Activated CD4-positive, alpha-beta T cell treated with anti-CD3 and anti-CD28 coated beads, Interleukin-2, amount 50 U/mL, for 1 hour (primary cell): ENCODE measurements around the gene KRTAP10-9.
"Not testable (repeated sequence)": the region's sequence is repeated elsewhere in the genome, so short reads cannot be mapped to it uniquely, and the experiment has no call there.

ENCODE experiments used
- DNase-seq: peaks from one replicate; pipeline ENCODE4 v3.0.0-alpha.2; 2020

Gene KRTAP10-9

GRCh38 chr21:44644878-44645277, 18.0 kb downstream of the KRTAP10-9 start:
- no peak for DNase-seq

GRCh38 chr21:44646366-44647221, 19.7 kb downstream of the KRTAP10-9 start, which contains the start of gene KRTAP10-11:
KRTAP10-11 (plus strand) TSS chr21:44646414; CDS start chr21:44646459, 45 bp downstream.
- not testable (repeated sequence) for DNase-seq

- no peak for DNase-seq
Observed at GRCh38 chr21:44647222-44647552, 20.3 kb downstream of the KRTAP10-9 start.

DNA sequence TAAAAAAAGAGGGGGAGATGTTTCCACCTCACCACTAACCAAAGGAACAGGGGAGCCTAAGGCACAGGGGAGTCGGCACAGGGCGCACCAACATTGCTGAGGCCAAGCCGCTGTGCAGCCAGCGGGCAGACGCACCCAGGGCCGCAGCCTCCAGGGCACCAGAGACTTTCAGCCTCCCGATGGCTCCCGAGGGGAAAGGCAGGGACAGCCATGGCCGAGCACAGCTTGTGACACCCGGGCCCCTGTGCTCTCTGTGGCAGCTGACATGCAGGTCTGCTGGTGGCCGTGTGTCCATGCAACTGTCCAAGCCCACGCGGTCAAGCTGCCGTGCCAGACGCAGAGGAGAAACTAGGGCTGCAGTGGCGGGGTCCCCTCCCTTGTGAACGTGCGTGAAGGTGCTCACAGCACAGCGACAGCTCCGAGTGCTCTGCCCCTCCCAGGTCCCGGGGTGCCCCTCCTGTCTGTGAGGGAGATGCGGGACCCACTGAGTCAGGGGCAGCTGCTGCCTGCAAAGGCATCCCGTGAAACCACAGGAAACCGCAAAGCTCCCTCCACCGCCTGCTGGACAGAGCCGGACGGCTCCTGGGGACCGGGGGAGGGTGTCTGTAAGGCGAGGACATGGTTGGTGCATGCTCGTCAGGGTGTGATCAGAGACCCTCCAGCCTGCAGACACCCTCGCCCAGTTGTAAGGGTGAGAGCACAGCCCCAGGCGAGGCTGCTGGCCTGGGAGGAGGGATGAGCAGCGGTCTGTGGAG, 21.8 kb downstream of the KRTAP10-9 start:
- no peak for DNase-seq

- DNase-seq: no peak
Observed at GRCh38 chr21:44649521-44650100, 22.7 kb downstream of the KRTAP10-9 start.

DNA sequence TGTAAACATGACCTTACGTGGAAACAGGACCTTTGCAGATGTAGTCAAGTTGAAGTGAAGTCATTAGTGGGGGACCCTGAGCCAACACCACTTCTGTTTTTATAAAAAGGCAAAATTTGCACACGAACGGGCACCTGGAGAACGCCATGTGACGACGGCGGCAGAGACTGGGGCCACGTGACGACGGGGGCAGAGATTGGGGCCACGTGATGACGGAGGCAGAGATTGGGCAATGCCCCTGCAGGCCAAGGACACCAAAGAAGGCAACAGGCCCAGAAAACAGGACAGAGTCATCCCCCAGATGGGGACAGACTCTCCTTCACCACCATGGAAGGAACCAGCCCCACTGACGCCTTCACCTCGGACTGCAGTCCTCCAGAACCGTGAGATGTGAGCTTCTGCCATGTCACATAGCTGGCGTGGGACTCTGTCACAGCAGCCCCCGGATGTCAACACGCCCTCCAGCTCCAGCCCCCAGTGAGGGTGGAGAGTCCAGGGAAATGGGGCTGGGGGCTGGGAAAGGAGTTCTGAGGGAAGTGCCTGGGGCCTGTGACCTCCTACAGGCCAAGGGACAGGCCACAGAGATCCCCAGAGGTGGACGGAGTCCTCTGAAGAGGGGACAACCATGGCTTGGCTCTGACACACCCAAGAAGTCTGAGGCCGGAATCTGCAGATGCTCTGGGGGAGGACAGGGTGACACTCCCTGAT, 23.5 kb downstream of the KRTAP10-9 start:
- DNase-seq: no peak

- DNase-seq: no peak
Observed at GRCh38 chr21:44650973-44651675, 24.2 kb downstream of the KRTAP10-9 start.

DNA sequence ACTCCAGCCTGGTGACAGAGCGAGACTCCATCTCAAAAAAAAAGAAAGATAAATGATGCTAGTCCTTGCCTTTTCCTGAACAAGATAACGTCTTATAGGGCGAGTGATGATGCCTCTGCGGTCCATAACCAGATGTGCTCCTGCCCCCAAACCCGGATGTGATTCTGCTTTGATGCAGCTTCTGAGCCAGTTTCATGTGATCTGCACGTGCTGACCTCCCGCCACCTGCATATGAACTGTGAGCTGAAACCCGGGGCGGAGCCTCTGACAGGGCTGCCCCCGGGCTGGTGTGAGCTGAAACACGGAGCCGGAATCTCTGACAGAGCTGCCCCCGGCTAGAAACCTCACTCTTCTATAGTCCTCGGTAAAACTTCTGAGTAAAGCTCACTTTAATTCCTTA, 26.2 kb downstream of the KRTAP10-9 start:
- no peak for DNase-seq

DNA sequence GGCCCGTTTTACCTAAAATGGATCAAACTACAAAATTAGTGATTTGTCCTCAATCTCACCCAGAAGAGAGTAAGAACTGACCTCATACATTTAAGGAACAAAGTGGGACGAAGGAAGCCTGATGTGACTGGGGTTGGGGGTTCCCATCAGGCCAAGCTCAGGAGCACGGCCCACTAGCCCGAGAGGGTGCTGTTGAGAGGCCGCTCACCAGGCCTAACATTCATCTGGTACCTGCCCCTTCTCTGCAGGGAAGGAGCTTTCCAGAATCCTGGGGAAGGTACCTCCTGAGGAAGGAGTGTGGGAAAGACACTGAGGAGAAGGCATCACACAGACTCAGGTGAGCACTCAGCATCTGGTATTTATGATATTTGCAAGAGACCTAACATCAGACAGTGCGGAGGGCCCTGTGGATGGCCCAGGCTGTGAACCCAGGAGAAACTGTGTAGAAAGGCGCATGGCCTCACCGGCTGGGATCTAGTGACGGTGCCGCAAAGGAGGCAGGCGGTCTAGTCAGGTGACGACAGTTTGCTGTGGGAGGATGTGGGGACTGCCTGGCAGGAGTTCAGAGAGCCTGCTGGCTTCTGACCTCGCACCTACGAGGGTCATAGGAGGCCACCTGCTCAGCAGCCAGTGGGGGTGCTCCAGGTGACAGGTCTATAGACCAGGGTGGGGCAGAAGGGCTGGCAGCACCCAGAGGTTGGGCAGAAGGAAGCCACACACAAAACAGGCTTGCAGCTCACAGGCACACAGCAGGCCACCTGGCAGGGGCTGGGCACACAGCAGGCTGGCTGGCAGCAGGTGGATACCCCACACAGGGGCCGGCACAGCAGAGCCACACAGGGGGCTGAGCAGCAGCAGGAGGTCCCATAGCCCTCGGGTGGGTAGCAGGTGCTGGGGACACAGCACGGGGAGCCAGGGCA, 27.0 kb downstream of the KRTAP10-9 start:
- peak; percentile 67 for DNase-seq

DNA sequence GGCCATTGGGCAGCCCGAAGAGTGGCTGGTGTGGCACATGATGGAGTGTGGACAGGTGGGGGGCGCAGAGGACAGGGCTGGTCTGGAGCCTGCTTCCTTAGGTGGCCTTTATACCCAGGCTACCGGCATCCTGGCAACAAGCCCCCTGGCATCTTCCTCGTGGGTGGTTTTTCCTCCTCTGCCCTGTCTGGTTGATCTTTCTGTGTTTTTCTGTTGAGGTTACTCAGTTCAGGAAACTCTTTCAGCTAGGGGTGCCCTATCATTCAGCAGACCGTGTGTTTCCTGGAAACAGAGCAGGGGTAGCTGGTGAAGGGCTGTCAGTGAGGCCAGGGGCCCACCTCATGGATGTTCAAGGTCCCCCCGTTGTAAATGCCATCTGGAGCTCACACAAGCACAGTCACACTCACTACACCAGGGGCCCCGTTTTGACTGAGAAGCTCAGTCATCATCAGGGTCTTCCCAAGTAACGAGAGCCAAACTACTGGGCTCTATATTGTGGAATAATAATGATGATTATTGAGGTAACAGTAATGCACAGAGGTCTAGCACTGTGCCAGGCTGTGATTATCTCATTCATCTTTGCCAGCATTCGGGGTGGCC, 27.8 kb downstream of the KRTAP10-9 start, which contains the start of gene KRTAP12-4:
TSS of gene KRTAP12-4 (minus strand) at position 84 of the 600 bp plus-strand sequence. CDS start at position 39, 45 bp downstream.
- no peak for DNase-seq

- no peak for DNase-seq
Observed at GRCh38 chr21:44656868-44657267, 30.0 kb downstream of the KRTAP10-9 start.

GRCh38 chr21:44657635-44658540, 31.0 kb downstream of the KRTAP10-9 start, which contains the start of gene KRTAP12-3:
KRTAP12-3 (plus strand) TSS chr21:44657932; CDS start chr21:44657980, 48 bp downstream.
- DNase-seq: peak; percentile 64

DNA sequence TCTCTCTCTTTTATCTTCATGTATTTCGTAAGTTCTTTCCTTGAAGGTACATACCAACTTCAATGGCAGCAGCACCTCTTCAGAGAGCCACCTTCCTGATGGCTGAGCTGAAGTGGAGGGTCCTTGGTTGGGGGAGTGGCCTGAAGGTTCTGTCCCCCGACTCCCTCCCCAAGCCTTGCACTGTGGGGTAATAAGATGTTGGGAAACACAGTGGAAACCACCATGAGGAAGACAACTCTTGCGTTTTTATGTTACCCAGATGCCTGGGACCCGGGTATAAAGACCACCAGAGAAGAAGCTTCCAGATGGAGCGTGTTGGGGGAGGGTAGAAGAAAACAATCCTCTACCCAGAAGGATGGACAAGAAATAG, 31.6 kb downstream of the KRTAP10-9 start:
- DNase-seq: no peak

GRCh38 chr21:44658913-44659595, 32.2 kb downstream of the KRTAP10-9 start:
- DNase-seq: no peak

GRCh38 chr21:44661567-44661966, 34.7 kb downstream of the KRTAP10-9 start:
- not testable (repeated sequence) for DNase-seq

DNA sequence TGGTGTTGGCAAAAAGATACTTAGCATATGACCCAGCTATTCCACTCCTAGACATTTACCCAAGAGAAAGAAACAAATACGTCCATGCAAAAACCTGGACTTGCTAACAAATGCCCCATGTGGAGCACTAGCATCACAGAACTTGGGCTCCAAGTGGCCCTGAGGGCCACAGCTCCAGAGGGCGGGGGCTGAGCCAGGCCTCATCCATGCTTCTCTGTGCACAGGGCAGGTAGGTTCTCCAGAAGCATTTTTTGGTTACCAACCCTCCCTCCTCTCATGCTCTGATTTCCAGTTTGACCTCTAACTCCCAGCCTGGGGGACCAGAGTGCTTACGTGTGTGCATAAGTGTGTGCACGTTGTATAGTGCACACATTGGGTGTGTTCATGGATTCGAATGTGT, 37.8 kb downstream of the KRTAP10-9 start:
- no peak for DNase-seq

DNA sequence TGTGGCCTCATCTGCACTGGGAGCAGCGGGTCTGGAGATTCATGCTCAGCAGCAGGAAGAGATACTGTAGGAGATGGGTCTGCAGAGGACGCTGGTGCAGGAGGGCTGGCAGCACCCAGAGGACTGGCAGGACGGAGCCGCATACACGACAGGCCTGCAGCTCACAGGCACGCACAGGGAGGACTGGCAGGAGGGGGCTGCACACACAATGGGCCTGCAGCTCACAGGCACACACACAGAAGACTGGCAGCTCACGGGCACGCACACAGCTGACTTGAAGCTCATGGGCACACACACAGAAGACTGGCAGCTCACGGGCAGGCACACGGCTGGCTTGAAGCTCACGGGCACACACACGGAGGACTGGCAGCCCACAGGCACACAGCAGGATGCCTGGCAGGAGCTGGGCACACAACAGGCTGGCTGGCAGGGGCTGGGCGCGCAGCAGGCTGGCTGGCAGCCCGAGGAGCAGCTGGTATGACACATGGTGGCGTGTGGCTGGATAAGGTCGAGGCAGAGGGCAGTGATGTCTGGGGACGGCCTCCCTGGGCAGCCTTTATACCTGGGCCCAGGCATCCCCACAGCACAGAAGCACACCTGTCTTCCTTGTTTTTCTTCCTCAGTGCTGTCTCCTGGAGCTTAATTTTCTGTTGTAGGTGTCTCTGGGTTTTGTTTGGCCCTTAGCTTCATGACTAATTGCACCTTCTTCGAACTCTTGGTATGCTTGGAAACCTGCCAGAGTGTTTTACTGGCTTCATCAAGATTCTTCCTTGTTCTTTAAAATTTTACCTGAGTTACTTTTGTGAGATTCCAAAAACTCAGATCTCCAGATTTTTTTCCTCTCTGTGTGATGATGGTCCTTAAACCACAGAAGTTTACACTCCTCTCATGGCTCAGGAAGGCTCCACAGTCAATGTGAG, 39.8 kb downstream of the KRTAP10-9 start, which contains the start of gene KRTAP12-2:
TSS of gene KRTAP12-2 (minus strand) at position 527 of the 920 bp plus-strand sequence. CDS start at position 486, 41 bp downstream.
- DNase-seq: no peak

DNA sequence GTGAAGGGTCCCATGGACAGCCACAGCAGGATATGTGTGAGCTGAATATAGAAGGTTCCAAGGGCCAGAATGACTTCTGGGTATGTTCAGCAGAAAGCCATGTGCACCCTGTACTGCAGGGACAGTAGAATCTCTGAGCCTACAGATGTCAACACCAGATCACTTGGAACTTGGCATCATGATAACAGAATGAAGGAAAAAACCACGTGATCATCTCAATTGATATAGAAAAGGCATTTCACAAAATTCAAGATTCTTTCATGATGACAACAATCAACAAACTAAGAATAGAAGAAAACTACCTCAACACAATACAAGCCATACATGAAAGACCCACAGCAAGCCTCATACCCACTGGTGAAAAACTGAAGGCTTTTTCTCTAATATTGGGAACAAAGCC, 40.7 kb downstream of the KRTAP10-9 start:
- DNase-seq: no peak
